Lower lobe of right lung (tissue), 2 donors: ENCODE measurements around the gene PCDHA3. TPM values are rescaled to one million over a fixed set of nuclear protein-coding genes. Genes with fewer than 3 reads are reported as not detected.
"Not testable (repeated sequence)": the region's sequence is repeated elsewhere in the genome, so short reads cannot be mapped to it uniquely, and the experiment has no call there.

Experiments used
- ATAC-seq, 2 donors: fragments of 200-7000 bp; cut with Tn5 transposase; one replicate each; pipeline ENCODE4 v1.9.1; 2020 to 2022; ENCODE audit warnings: mild to moderate bottlenecking in 2 of 2, moderate library complexity in 2 of 2
- DNase-seq: peaks from one replicate; pipeline ENCODE4 v3.0.0-alpha.2; 2020
- H3K27ac ChIP-seq: fragments of 200-600 bp; one replicate; pipeline ENCODE4 v1.8.0; 2022
- H3K27me3 ChIP-seq: fragments of 200-600 bp; one replicate; pipeline ENCODE4 v1.8.0; 2022; ENCODE audit warnings: low read depth
- H3K36me3 ChIP-seq: fragments of 200-600 bp; one replicate; pipeline ENCODE4 v1.8.0; 2022; ENCODE audit warnings: mild to moderate bottlenecking
- H3K4me1 ChIP-seq: fragments of 200-600 bp; one replicate; pipeline ENCODE4 v1.8.0; 2022
- H3K4me3 ChIP-seq: fragments of 200-600 bp; one replicate; pipeline ENCODE4 v1.8.0; 2022; ENCODE audit warnings: mild to moderate bottlenecking
- H3K9me3 ChIP-seq: fragments of 200-600 bp; one replicate; pipeline ENCODE4 v1.8.0; 2022
- CTCF ChIP-seq: fragments of 200-600 bp; IDR thresholded peaks from one replicate; pipeline ENCODE4 v1.8.0; 2022; ENCODE audit warnings: antibody characterized with exemption, mild to moderate bottlenecking
- intact Hi-C: fragments of 100-400 bp; cut with DNase I; formaldehyde crosslinking; loops from one replicate; pipeline ENCODE4 v1.11.0; 2022
- total RNA-seq: library from RNA; stranded (reverse); fragmentation: NEBNext Ultra II Directional; extraction: Animal tissue kit (Norgen Biotek cat#: 25700); gene quantifications from one replicate; pipeline ENCODE4 v1.2.1, GENCODE V29; 2021
- donor health status: DM: no; HTN: yes; CAD: no; lungs with severe emphysema.

The PCDHA3 gene
- total RNA-seq, 1 donor from 2014 or later: 0.77 TPM

- ATAC-seq: no peak
- Histone ChIP-seq H3K27me3 (peaks cover 17% of the 10 kb centered on the region), H3K27ac (no peak within 1 kb of the TSS), H3K9me3 (peaks cover 57% of the 10 kb centered on the region), H3K36me3 (no peaks in the 10 kb centered on the region), H3K4me1 (no peaks in the 10 kb centered on the region), H3K4me3 (no peak within 1 kb of the TSS)
- peak; percentile 29 for DNase-seq
- intact Hi-C loops: no loop called here
- no peak for TF ChIP-seq CTCF
These were observed 14.8 kb upstream of the PCDHA3 start, which contains the start of gene PCDHA1 for GRCh38 chr5:140785905-140786686. Gene PCDHA1, plus strand, starts transcription at chr5:140786140.

GRCh38 chr5:140787422-140787821, 13.4 kb upstream of the PCDHA3 start:
- peaks cover 51% of the 10 kb centered on the region for H3K9me3 ChIP-seq
- not testable (repeated sequence) for H3K4me3 ChIP-seq
- DNase-seq: peak; percentile 38

GRCh38 chr5:140787849-140788504, 12.9 kb upstream of the PCDHA3 start:
- H3K4me3 ChIP-seq, H3K4me1 ChIP-seq, H3K36me3 ChIP-seq, H3K27ac ChIP-seq, ATAC-seq, intact Hi-C loops: not testable (repeated sequence)
- Histone ChIP-seq H3K27me3 (peaks cover 17% of the 10 kb centered on the region), H3K9me3 (peaks cover 45% of the 10 kb centered on the region)
- peak; percentile 38 for DNase-seq

More at GRCh38 chr5:140787422-140787821, 13.4 kb upstream of the PCDHA3 start:
- H3K4me1 ChIP-seq, H3K27ac ChIP-seq, ATAC-seq, intact Hi-C loops, H3K36me3 ChIP-seq: not testable (repeated sequence)
- H3K27me3 ChIP-seq: peaks cover 17% of the 10 kb centered on the region

- Histone ChIP-seq H3K27me3 (peaks cover 17% of the 10 kb centered on the region), H3K4me1 (no peaks in the 10 kb centered on the region), H3K36me3 (no peaks in the 10 kb centered on the region), H3K9me3 (peaks cover 42% of the 10 kb centered on the region), H3K4me3 (no peak overlapping the region), H3K27ac (no peak overlapping the region)
- no peak for TF ChIP-seq CTCF
- intact Hi-C loops: no loop called here
- DNase-seq: no peak
- no peak for ATAC-seq
These were observed 9.8 kb upstream of the PCDHA3 start for GRCh38 chr5:140791089-140791488.

GRCh38 chr5:140794595-140795258, 6.1 kb upstream of the PCDHA3 start, which contains the start of gene PCDHA2:
Gene PCDHA2, plus strand, starts transcription at chr5:140794852.
- ATAC-seq (no peak), DNase-seq (no peak)
- H3K36me3 ChIP-seq: no peaks in the 10 kb centered on the region
- peak within 1 kb of the TSS; percentile 17 for H3K4me3 ChIP-seq
- H3K27ac ChIP-seq: no peak within 1 kb of the TSS
- peaks cover 30% of the 10 kb centered on the region for H3K9me3 ChIP-seq
- no peaks in the 10 kb centered on the region for H3K27me3 ChIP-seq
- intact Hi-C loops: no loop called here
- no peaks in the 10 kb centered on the region for H3K4me1 ChIP-seq
- no peak for TF ChIP-seq CTCF

- Histone ChIP-seq H3K4me3 (peak overlapping the region; percentile 17), H3K9me3 (peaks cover 30% of the 10 kb centered on the region)
- intact Hi-C loops: no loop called here
These were observed 5.6 kb upstream of the PCDHA3 start for GRCh38 chr5:140795259-140795641.

GRCh38 chr5:140796072-140796717, 4.7 kb upstream of the PCDHA3 start:
- intact Hi-C loops, H3K27me3 ChIP-seq, H3K4me1 ChIP-seq, H3K27ac ChIP-seq, H3K4me3 ChIP-seq, DNase-seq, ATAC-seq, H3K36me3 ChIP-seq: not testable (repeated sequence)
- H3K9me3 ChIP-seq: peaks cover 25% of the 10 kb centered on the region

More at GRCh38 chr5:140795259-140795641, 5.6 kb upstream of the PCDHA3 start:
- no peak for TF ChIP-seq CTCF
- Histone ChIP-seq H3K4me1 (no peaks in the 10 kb centered on the region), H3K27ac (no peak overlapping the region), H3K27me3 (no peaks in the 10 kb centered on the region), H3K36me3 (no peaks in the 10 kb centered on the region)
- DNase-seq (no peak), ATAC-seq (no peak)
